Stomach (tissue), 9 donors: Measurements from ENCODE around the gene RYR1. TPM values are rescaled to one million over a fixed set of nuclear protein-coding genes. Genes with fewer than 3 reads are reported as not detected.

Experiments used
- DNase-seq, 2 donors: peaks; one replicate each; pipeline versions ENCODE4 v3.0.0 to v3.0.0-alpha.2; 2013 to 2019
- H3K27ac ChIP-seq, 5 donors: fragments of 200-600 bp in 4 of 5; sonication (generic) in 4 of 5; one replicate each; pipeline ENCODE4 v1.5.1; 2013 to 2019; ENCODE audit warnings: mild to moderate bottlenecking in 1 of 5, moderate library complexity in 1 of 5
- H3K27me3 ChIP-seq, 3 donors: fragments of 200-600 bp; sonication (generic); one replicate each; pipeline ENCODE4 v1.5.1; 2017 to 2019; ENCODE audit warnings: mixed run types in 1 of 3
- H3K36me3 ChIP-seq, 4 donors: fragments of 200-600 bp; sonication (generic); 1 replicate in 3 of 4; 2 replicates in 1 of 4; pipeline ENCODE4 v1.5.1; 2016 to 2019
- H3K4me1 ChIP-seq, 4 donors: fragments of 200-600 bp; sonication (generic); one replicate each; pipeline ENCODE4 v1.5.1; 2016 to 2019
- H3K4me3 ChIP-seq, 4 donors: fragments of 200-600 bp; sonication (generic) in 3 of 4; one replicate each; pipeline ENCODE4 v1.5.1; 2016 to 2019; ENCODE audit warnings: mild to moderate bottlenecking in 1 of 4
- H3K9me3 ChIP-seq, 4 donors: fragments of 200-600 bp; sonication (generic); one replicate each; pipeline ENCODE4 v1.5.1; 2016 to 2019
- CTCF ChIP-seq, 7 experiments: fragments of 450-650 bp in 4 of 7; fragments of 200-600 bp in 3 of 7; sonication (generic) in 3 of 7; IDR thresholded peaks; one replicate each; pipeline ENCODE4 v1.5.1; 2016 to 2019; ENCODE audit warnings: antibody characterized with exemption in 7 of 7, control low read depth in 2 of 7, mild to moderate bottlenecking in 1 of 7
- EP300 ChIP-seq: sonication (generic); formaldehyde crosslinking; IDR thresholded peaks from one replicate; pipeline ENCODE4 v1.6.1; 2017; ENCODE audit warnings: antibody characterized with exemption
- POLR2A ChIP-seq, 4 donors: fragments of 450-650 bp; IDR thresholded peaks; one replicate each; pipeline ENCODE4 v1.6.1; 2016; ENCODE audit warnings: antibody characterized with exemption in 4 of 4, control low read depth in 2 of 4, mild to moderate bottlenecking in 1 of 4, moderate library complexity in 1 of 4
- POLR2AphosphoS5 ChIP-seq, 3 donors: sonication (generic); formaldehyde crosslinking; IDR thresholded peaks; one replicate each; pipeline ENCODE4 v1.6.1; 2016; ENCODE audit warnings: antibody characterized with exemption in 3 of 3
- WGBS, 5 donors: extraction: QIAGEN DNeasy Blood & Tissue Kit in 3 of 5; methylation state at CpG; one replicate each; pipeline versions ENCODE4 v1.1.5 to v1.1.7; 2013 to 2018; 5-methylcytosine and 5-hydroxymethylcytosine counted together
- intact Hi-C: fragments of 100-400 bp; cut with DNase I; formaldehyde crosslinking; loops from one replicate; pipeline ENCODE4 v1.15.1; 2023; ENCODE audit warnings: low total_unique reads
- polyA plus RNA-seq, 3 donors: library from polyadenylated mRNA; stranded (reverse); fragments of 200-250 nt; gene quantifications; one replicate each; pipeline ENCODE4 v1.2.3, GENCODE V29; 2013
- total RNA-seq, 5 donors: library from RNA; depleted of rRNA; stranded (reverse); fragments of >200 nt; gene quantifications; one replicate each; pipeline versions ENCODE4 v1.1.0 to v1.2.3, GENCODE V29; 2014 to 2016
- donor health status: healthy with polysubstance abuse.
- donor health status: Bipolar disorder and iron deficiency.
- donor health status: healthy.

RYR1 gene
- total and polyA plus RNA-seq, 8 donors = under 0.01 to 10.7 (median 1.2) TPM

GRCh38 chr19:38542040-38542439, 108.5 kb downstream of the RYR1 start:
- no peaks in the 10 kb centered on the region for H3K27me3 ChIP-seq
- intact Hi-C loops = no loop called here
- H3K27ac ChIP-seq = no peak overlapping the region
- H3K9me3 ChIP-seq = no peaks in the 10 kb centered on the region
- no peak for DNase-seq
- H3K4me1 ChIP-seq = peaks cover 12 to 31% (median 29%) of the 10 kb centered on the region in 4 donors
- no peak for TF ChIP-seq EP300
- no peak for TF ChIP-seq CTCF (IDR thresholded peaks at IDR 0.05)
- no peak for TF ChIP-seq POLR2AphosphoS5 (IDR thresholded peaks at IDR 0.05)
- no peak overlapping the region for H3K4me3 ChIP-seq
- no peaks in the 10 kb centered on the region for H3K36me3 ChIP-seq
- WGBS, 5 donors = 79 to 92% (median 89%) methylated on average over 4 of the region's 4 CpGs

- intact Hi-C loops = no loop called here
Measured at GRCh38 chr19:38543286-38543806, 109.9 kb downstream of the RYR1 start.

GRCh38 chr19:38543807-38544568, 110.5 kb downstream of the RYR1 start:
- 28 to 53% (median 48%) methylated on average over 19 to 21 of the region's 21 CpGs for WGBS, 5 donors
- H3K27ac ChIP-seq = peak overlapping the region in 1 of 5 donors; percentile 35
- H3K4me1 ChIP-seq = peaks cover 5 to 21% (median 18%) of the 10 kb centered on the region in 4 donors
- H3K9me3 ChIP-seq = no peaks in the 10 kb centered on the region
- DNase-seq = peak; percentile 39 to 83
- H3K36me3 ChIP-seq = no peaks in the 10 kb centered on the region
- intact Hi-C loops = no loop called here
- H3K4me3 ChIP-seq = peak overlapping the region in 1 of 4 donors; percentile 14
- no peaks in the 10 kb centered on the region for H3K27me3 ChIP-seq
- TF ChIP-seq POLR2AphosphoS5 (IDR thresholded peaks at IDR 0.05) = no peak
- no peak for TF ChIP-seq POLR2A (IDR thresholded peaks at IDR 0.05)
- peak in 5 of 7 experiments; percentile 28 to 58 (median 37) for TF ChIP-seq CTCF (IDR thresholded peaks at IDR 0.05)
- TF ChIP-seq EP300 = no peak

More at GRCh38 chr19:38543286-38543806, 109.9 kb downstream of the RYR1 start:
- no peaks in the 10 kb centered on the region for H3K9me3 ChIP-seq
- DNase-seq = no peak
- peaks cover 9 to 26% (median 23%) of the 10 kb centered on the region in 4 donors for H3K4me1 ChIP-seq
- H3K27ac ChIP-seq = peak overlapping the region in 1 of 5 donors; percentile 35
- H3K4me3 ChIP-seq = peak overlapping the region in 1 of 4 donors; percentile 14
- no peak for TF ChIP-seq CTCF (IDR thresholded peaks at IDR 0.05)
- TF ChIP-seq POLR2AphosphoS5 (IDR thresholded peaks at IDR 0.05) = no peak
- no peak for TF ChIP-seq EP300
- TF ChIP-seq POLR2A (IDR thresholded peaks at IDR 0.05) = no peak
- no peaks in the 10 kb centered on the region for H3K36me3 ChIP-seq
- WGBS, 5 donors = 66 to 87% (median 75%) methylated on average over 7 to 19 of the region's 19 CpGs
- H3K27me3 ChIP-seq = no peaks in the 10 kb centered on the region

GRCh38 chr19:38544569-38545315, 111.3 kb downstream of the RYR1 start:
- no peaks in the 10 kb centered on the region for H3K27me3 ChIP-seq
- no peaks in the 10 kb centered on the region for H3K36me3 ChIP-seq
- H3K4me1 ChIP-seq = peaks cover 5 to 16% (median 12%) of the 10 kb centered on the region in 4 donors
- H3K27ac ChIP-seq = peak overlapping the region in 1 of 5 donors; percentile 35
- DNase-seq = no peak
- no peaks in the 10 kb centered on the region for H3K9me3 ChIP-seq
- intact Hi-C loops = no loop called here
- TF ChIP-seq EP300 = no peak
- TF ChIP-seq POLR2A (IDR thresholded peaks at IDR 0.05) = no peak
- no peak for TF ChIP-seq CTCF (IDR thresholded peaks at IDR 0.05)
- no peak for TF ChIP-seq POLR2AphosphoS5 (IDR thresholded peaks at IDR 0.05)
- peak overlapping the region in 1 of 4 donors; percentile 14 for H3K4me3 ChIP-seq
- 41 to 49% (median 43%) methylated on average over 6 of the region's 6 CpGs for WGBS, 5 donors
